ENCODE data around the gene RAB29. TPM values are rescaled to one million over a fixed set of nuclear protein-coding genes. Genes with fewer than 3 reads are reported as not detected.

The RAB29 gene
- total RNA-seq, 2 experiments from 2014 or later, result 11.7 to 11.8 TPM

GRCh38 chr1:205749234-205750137 is 25.8 kb downstream of the RAB29 start:
- peak overlapping the region; percentile 93 for H3K27ac Mint-ChIP-seq
- peaks cover 8% of the 10 kb centered on the region for H3K4me1 ChIP-seq (ENCODE audit: insufficient read depth, low read length)
- peaks cover 46% of the 10 kb centered on the region for H3K4me1 Mint-ChIP-seq (ENCODE audit: low read depth)
- TF ChIP-seq, protein P1, sequence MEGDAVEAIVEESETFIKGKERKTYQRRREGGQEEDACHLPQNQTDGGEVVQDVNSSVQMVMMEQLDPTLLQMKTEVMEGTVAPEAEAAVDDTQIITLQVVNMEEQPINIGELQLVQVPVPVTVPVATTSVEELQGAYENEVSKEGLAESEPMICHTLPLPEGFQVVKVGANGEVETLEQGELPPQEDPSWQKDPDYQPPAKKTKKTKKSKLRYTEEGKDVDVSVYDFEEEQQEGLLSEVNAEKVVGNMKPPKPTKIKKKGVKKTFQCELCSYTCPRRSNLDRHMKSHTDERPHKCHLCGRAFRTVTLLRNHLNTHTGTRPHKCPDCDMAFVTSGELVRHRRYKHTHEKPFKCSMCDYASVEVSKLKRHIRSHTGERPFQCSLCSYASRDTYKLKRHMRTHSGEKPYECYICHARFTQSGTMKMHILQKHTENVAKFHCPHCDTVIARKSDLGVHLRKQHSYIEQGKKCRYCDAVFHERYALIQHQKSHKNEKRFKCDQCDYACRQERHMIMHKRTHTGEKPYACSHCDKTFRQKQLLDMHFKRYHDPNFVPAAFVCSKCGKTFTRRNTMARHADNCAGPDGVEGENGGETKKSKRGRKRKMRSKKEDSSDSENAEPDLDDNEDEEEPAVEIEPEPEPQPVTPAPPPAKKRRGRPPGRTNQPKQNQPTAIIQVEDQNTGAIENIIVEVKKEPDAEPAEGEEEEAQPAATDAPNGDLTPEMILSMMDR (IDR thresholded peaks at IDR 0.05), result no peak
- DNase-seq (peak; percentile 87 to 97 (median 94)), ATAC-seq (ENCODE audit: poor library complexity) (peak; percentile 76)
- ChIA-PET CTCF (interaction anchor here (1.0 to 1.7 kb wide), 3 partner anchors 26 to 90 kb away, joined by 3 to 10 read pairs (median 5); partner anchors contain the start of gene RAB29), POLR2A (interaction anchor here (0.7 to 4.0 kb wide), 27 partner anchors 9 to 1572 kb away, joined by 3 to 140 read pairs (median 4); partner anchors contain the start of genes CD55, ELK4, PM20D1 and RAB29)
- no peaks in the 10 kb centered on the region for H3K27me3 Mint-ChIP-seq
- H3K27ac ChIP-seq (ENCODE audit: low read depth in 1 of 2, low read length in 2 of 2), result peak overlapping the region; percentile 75 to 80
- peak overlapping the region; percentile 71 for H3K4me3 ChIP-seq (ENCODE audit: low read length)
- no peaks in the 10 kb centered on the region for H3K27me3 ChIP-seq (ENCODE audit: control insufficient read depth in 1 of 2, insufficient read depth in 2 of 2, low read length in 2 of 2)
- peak overlapping the region; percentile 99 for H3K4me3 Mint-ChIP-seq
- intact Hi-C loops (cut with DNase I, micrococcal nuclease), result loop anchor here (1.0 to 5.0 kb wide), 8 partner anchors 22 to 117 kb away; partner anchors contain the start of genes RAB29 (in 2 of the 2), SLC41A1 (in 2 of the 2) and ELK4 (in 1 of the 2)
- H3K9me3 ChIP-seq (ENCODE audit: control insufficient read depth in 1 of 2, insufficient read depth in 1 of 2, low read length in 2 of 2), result no peaks in the 10 kb centered on the region
- no peaks in the 10 kb centered on the region for H3K9me3 Mint-ChIP-seq
- H3K36me3 ChIP-seq (ENCODE audit: insufficient read depth, low read length), result peaks cover 7% of the 10 kb centered on the region
- peaks cover 14% of the 10 kb centered on the region for H3K36me3 Mint-ChIP-seq (ENCODE audit: low read depth)

DNA sequence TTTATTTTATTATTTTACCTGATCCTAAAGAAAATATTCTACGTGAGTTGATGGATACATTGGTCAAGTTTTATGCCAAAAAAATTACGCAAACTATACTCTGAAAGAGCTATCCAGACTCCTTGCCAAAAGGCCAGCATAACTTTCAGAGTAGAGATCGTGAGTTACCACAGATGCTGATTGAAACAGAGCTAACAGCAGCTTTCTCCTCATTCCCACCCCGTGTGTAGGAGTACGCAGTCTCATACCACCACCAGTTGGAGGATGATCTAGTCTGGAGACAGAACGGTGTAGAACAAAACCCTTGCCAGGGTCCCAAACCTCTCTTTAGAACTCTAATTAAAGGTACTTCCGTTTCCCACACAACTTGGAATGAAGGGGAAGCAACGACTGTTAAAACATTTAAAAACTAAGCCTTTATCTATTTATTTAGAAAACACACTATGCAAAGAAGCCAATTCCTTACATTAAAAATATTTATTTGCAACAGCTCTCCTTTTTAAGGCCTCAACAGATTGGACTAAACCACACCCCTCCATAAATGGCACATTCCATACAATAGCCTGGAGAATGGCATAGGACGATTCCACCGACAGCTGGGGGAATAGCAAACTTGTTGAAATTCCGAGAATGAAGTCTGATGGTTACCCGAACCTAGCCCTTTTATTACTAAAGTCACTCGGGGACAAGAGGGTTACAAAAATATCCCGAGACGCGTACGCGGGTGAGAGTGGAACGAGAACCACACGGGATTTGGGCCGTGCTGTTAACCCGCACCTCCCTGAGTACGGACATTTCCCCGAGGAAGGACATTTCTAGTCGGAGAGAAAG is 26.7 kb downstream of the RAB29 start:
- TF ChIP-seq, protein P1 (IDR thresholded peaks at IDR 0.05), result no peak
- ChIA-PET POLR2A (interaction anchor here (0.7 to 4.0 kb wide), 25 partner anchors 10 to 1573 kb away, joined by 3 to 140 read pairs (median 4); partner anchors contain the start of genes CD55, ELK4, PM20D1 and RAB29), CTCF (interaction anchor here (1.0 to 1.7 kb wide), 3 partner anchors 27 to 89 kb away, joined by 3 to 10 read pairs (median 5); partner anchors contain the start of gene RAB29)
- no peaks in the 10 kb centered on the region for H3K9me3 Mint-ChIP-seq
- intact Hi-C loops (cut with DNase I, micrococcal nuclease), result loop anchor here (2.0 to 5.0 kb wide), 3 partner anchors 36 to 64 kb away; partner anchors contain the start of gene SLC41A1 (in 1 of the 2)
- peak overlapping the region; percentile 93 for H3K27ac Mint-ChIP-seq
- peak; percentile 13 for ATAC-seq (ENCODE audit: poor library complexity)
- H3K4me1 Mint-ChIP-seq (ENCODE audit: low read depth), result peaks cover 54% of the 10 kb centered on the region
- peak in 4 of 14 experiments; percentile 16 to 52 (median 37) for DNase-seq
- H3K27me3 Mint-ChIP-seq, result no peaks in the 10 kb centered on the region
- Histone ChIP-seq H3K4me3 (ENCODE audit: low read length) (peak overlapping the region; percentile 71), H3K27me3 (ENCODE audit: control insufficient read depth in 1 of 2, insufficient read depth in 2 of 2, low read length in 2 of 2) (no peaks in the 10 kb centered on the region), H3K4me1 (ENCODE audit: insufficient read depth, low read length) (peaks cover 8% of the 10 kb centered on the region), H3K9me3 (ENCODE audit: control insufficient read depth in 1 of 2, insufficient read depth in 1 of 2, low read length in 2 of 2) (no peaks in the 10 kb centered on the region), H3K36me3 (ENCODE audit: insufficient read depth, low read length) (peaks cover 7% of the 10 kb centered on the region), H3K27ac (ENCODE audit: low read depth in 1 of 2, low read length in 2 of 2) (peak overlapping the region; percentile 68 to 75)
- H3K4me3 Mint-ChIP-seq, result peak overlapping the region; percentile 99
- peaks cover 14% of the 10 kb centered on the region for H3K36me3 Mint-ChIP-seq (ENCODE audit: low read depth)

Data from CD4-positive, alpha-beta T cell (primary cell).